Cardiac muscle cell (in vitro differentiated cells and primary cell): Measurements from ENCODE around the gene ZFAND3. TPM values are rescaled to one million over a fixed set of nuclear protein-coding genes. Genes with fewer than 3 reads are reported as not detected.

Experiments used
- DNase-seq, 2 donors: peaks; one replicate each; pipeline versions ENCODE4 v3.0.0 to v3.0.0-alpha.2; 2010 to 2017; ENCODE audit warnings: low read depth in 1 of 2, low spot score in 1 of 2
- H3K27ac ChIP-seq: fragments of 200-600 bp; sonication (generic); 2 replicates; pipeline ENCODE4 v1.5.1; 2016
- H3K27me3 ChIP-seq: fragments of 200-600 bp; sonication (generic); 2 replicates; pipeline ENCODE4 v1.6.0; 2016; ENCODE audit warnings: control low read depth
- H3K36me3 ChIP-seq: fragments of 200-600 bp; sonication (generic); 2 replicates; pipeline ENCODE4 v1.5.1; 2016; ENCODE audit warnings: control low read depth
- H3K4me1 ChIP-seq: fragments of 200-600 bp; sonication (generic); 2 replicates; pipeline ENCODE4 v1.8.1; 2017; ENCODE audit warnings: low read depth, mild to moderate bottlenecking, mixed run types
- H3K4me3 ChIP-seq: fragments of 200-600 bp; sonication (generic); 2 replicates; pipeline ENCODE4 v1.5.1; 2016; ENCODE audit warnings: mild to moderate bottlenecking
- H3K9me3 ChIP-seq: fragments of 200-600 bp; sonication (generic); 2 replicates; pipeline ENCODE4 v1.5.1; 2017; ENCODE audit warnings: low read depth, mild to moderate bottlenecking, control low read depth
- polyA plus RNA-seq: library from polyadenylated mRNA; unstranded; fragments of >200 nt; fragmentation: Nextera tagmentation; extraction: Ambion mirVana; gene quantifications from 2 replicates; pipeline ENCODE4 v1.2.1, GENCODE V29; 2016
- total RNA-seq: library from RNA; depleted of rRNA; stranded (reverse); fragments of >200 nt; gene quantifications from 2 replicates; pipeline ENCODE4 v1.2.3, GENCODE V29; 2016
- TF ChIP-seq, protein P1 (sequence below): IDR thresholded peaks from 2 replicates; pipeline ENCODE4 v1.5.1; 2012; ENCODE audit warnings: low read depth, mild to moderate bottlenecking, low read length

Gene ZFAND3
- total and polyA plus RNA-seq, 2 experiments from 2014 or later = 49.9 to 68.0 TPM

DNA sequence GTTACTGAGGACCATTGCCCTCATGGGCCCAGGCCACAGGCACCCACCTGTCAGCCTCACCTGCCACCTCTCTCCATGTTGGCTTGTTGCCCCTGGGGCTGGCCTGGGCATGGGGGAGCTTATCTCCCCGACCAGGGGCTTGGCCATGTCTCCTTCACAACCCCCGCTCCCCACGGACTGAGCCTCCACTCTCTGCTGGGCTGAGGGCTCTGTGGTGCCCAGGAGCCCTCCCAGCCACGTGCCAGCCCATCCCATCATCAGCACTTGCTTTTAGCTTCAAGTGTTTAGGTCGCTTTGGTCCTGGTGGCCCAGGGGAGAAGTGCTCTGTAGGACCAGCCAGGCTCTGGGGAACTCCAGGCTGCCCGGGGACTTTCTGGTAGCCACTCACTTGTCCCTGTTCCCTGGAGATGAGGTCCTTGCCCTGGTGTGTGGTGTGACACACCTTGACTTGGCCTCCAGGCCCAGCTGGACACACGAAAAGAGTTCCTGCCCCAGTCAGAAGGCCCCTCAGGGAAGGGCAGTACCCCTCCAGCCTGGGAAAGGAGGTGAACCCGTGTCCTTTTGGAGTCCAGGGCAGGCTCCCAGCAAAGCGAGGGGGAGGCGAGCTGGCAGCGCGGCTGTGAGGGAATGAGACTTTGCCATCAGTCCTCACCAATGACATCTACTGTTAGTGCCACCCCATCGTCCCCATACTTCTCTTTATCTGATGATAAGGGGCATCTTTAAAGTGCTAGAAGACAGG lies 352.6 kb downstream of the ZFAND3 start:
- TF ChIP-seq, protein P1, sequence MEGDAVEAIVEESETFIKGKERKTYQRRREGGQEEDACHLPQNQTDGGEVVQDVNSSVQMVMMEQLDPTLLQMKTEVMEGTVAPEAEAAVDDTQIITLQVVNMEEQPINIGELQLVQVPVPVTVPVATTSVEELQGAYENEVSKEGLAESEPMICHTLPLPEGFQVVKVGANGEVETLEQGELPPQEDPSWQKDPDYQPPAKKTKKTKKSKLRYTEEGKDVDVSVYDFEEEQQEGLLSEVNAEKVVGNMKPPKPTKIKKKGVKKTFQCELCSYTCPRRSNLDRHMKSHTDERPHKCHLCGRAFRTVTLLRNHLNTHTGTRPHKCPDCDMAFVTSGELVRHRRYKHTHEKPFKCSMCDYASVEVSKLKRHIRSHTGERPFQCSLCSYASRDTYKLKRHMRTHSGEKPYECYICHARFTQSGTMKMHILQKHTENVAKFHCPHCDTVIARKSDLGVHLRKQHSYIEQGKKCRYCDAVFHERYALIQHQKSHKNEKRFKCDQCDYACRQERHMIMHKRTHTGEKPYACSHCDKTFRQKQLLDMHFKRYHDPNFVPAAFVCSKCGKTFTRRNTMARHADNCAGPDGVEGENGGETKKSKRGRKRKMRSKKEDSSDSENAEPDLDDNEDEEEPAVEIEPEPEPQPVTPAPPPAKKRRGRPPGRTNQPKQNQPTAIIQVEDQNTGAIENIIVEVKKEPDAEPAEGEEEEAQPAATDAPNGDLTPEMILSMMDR = no peak
- no peaks in the 10 kb centered on the region for H3K27me3 ChIP-seq
- no peaks in the 10 kb centered on the region for H3K36me3 ChIP-seq
- no peak overlapping the region for H3K4me3 ChIP-seq
- no peaks in the 10 kb centered on the region for H3K9me3 ChIP-seq
- no peak overlapping the region for H3K27ac ChIP-seq
- DNase-seq = no peak
- peaks cover 4% of the 10 kb centered on the region for H3K4me1 ChIP-seq

DNA sequence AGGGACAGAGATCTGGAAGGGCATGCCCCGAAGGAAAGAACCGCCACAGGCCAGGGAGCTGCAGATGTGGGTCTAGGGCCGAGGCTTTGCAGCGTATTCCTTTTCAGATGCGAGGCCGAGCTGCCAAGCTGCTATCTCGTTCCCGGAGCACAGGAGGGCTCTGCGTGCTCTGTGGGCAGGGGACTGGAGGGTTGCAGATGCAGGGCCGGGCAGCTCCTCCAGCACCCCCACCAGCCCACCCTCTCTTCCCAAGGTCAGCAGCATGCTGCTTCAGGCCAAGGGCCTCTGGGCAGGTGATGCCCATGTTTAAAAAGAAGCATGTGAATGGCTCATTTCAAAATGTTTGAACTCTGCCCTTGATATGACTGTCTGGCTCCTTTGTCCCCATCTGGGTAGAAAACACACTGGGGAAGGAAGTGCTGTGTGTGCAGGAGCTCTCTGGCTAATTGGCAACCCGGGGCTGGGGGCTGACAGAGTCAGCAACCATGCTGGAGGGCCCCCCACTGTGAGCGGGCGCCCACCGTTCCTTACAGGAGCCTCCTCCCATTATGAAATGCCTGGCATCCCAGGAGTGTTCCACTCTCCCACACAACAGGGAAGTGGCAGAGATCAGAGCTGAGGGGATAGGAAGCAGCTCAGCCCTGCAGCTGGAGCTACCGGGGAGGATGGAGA lies 353.3 kb downstream of the ZFAND3 start:
- Histone ChIP-seq H3K27me3 (no peaks in the 10 kb centered on the region), H3K4me1 (peaks cover 10% of the 10 kb centered on the region), H3K27ac (no peak overlapping the region), H3K36me3 (no peaks in the 10 kb centered on the region), H3K9me3 (no peaks in the 10 kb centered on the region), H3K4me3 (no peak overlapping the region)
- no peak for DNase-seq
- TF ChIP-seq, protein P1 = no peak

DNA sequence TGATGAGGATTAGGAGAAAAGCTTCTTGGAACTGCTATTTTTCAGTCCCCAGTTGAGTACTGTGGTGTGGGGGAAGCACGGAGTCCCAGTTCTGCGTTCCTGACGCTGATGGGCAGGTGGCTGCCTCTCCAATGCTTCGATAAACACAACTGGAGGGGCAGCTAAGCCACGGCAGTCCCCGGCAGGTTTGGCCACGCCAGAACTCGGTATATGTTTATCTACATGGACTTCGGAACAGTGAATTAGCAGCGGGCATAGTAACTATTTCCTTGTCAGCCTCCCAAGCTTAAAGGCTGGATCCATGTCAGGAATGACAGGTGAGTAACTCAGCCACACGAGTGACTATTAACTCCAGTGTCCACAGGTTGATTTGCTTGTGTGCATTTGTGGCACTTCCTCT lies 354.4 kb downstream of the ZFAND3 start:
- H3K27ac ChIP-seq = no peak overlapping the region
- no peak overlapping the region for H3K4me3 ChIP-seq
- peaks cover 10% of the 10 kb centered on the region for H3K4me1 ChIP-seq
- no peak for DNase-seq
- TF ChIP-seq, protein P1 = no peak
- H3K36me3 ChIP-seq = no peaks in the 10 kb centered on the region
- no peaks in the 10 kb centered on the region for H3K9me3 ChIP-seq
- no peaks in the 10 kb centered on the region for H3K27me3 ChIP-seq

- no peak overlapping the region for H3K4me3 ChIP-seq
- no peaks in the 10 kb centered on the region for H3K27me3 ChIP-seq
- no peaks in the 10 kb centered on the region for H3K9me3 ChIP-seq
- H3K36me3 ChIP-seq = no peaks in the 10 kb centered on the region
- H3K27ac ChIP-seq = no peak overlapping the region
- peaks cover 10% of the 10 kb centered on the region for H3K4me1 ChIP-seq
- DNase-seq = no peak
- TF ChIP-seq, protein P1 = no peak
Observed at GRCh38 chr6:38174315-38174714, 354.8 kb downstream of the ZFAND3 start.

- Histone ChIP-seq H3K9me3 (no peaks in the 10 kb centered on the region), H3K4me1 (peaks cover 10% of the 10 kb centered on the region), H3K4me3 (no peak overlapping the region), H3K27ac (no peak overlapping the region), H3K27me3 (no peaks in the 10 kb centered on the region), H3K36me3 (no peaks in the 10 kb centered on the region)
- TF ChIP-seq, protein P1 = no peak
- no peak for DNase-seq
Observed at GRCh38 chr6:38174806-38175495, 355.4 kb downstream of the ZFAND3 start.
